Amniotic stem cell (primary cell): ENCODE measurements around the gene GPR156.
"Not testable (repeated sequence)": the region's sequence is repeated elsewhere in the genome, so short reads cannot be mapped to it uniquely, and the experiment has no call there.

Experiments used
- DNase-seq: peaks from one replicate; lab custom pipeline; 2025; lab: John Stamatoyannopoulos, UW

The GPR156 gene

DNA sequence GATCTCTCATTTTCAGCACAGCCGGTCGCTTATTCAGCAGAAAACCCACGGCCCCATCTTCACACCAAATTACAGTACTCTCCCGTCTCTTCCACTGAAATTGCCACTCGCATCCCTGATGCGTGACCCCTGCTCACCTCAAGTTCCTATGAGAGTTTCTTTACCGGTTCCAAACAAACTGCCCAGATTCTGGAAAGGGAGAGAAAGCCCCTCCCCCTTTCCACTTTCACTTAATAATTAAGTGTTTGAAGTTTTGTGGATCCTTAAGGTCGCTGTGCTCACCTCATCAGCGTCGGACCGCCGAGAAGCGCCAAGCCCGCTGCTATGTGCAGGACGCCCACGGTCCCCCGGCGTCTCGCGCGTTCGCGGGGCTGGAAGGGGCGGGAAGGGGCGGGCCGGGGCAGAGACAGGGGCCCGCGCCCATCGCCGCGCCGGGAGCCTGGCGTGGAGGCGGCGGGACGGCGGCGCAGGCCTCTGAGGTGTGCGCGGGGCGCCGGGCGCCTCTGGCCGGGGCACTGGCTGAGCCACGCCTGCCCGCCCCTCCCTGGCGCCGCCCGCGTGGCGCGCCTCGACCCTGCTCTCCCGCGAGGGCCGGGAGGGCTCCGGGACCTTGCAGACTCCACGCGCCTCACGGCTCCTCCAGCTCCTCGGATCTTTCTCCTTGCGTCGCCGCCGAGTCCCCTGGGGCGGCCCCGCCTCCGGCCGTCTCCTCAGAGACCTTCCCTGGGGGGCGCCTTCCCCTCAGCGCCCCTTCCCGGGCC, at the start of gene GPR156:
TSS of gene GPR156 (minus strand) at position 476 of the 761 bp plus-strand sequence. CDS start 41,124 bp downstream, outside the sequence.
- DNase-seq: no peak

GRCh38 chr3:120332646-120333045, 47.6 kb upstream of the GPR156 start:
- no peak for DNase-seq

GRCh38 chr3:120331076-120331475, 46.1 kb upstream of the GPR156 start:
- no peak for DNase-seq

GRCh38 chr3:120326784-120327183, 41.8 kb upstream of the GPR156 start:
- DNase-seq: no peak

GRCh38 chr3:120324190-120324589, 39.2 kb upstream of the GPR156 start:
- DNase-seq: no peak

DNA sequence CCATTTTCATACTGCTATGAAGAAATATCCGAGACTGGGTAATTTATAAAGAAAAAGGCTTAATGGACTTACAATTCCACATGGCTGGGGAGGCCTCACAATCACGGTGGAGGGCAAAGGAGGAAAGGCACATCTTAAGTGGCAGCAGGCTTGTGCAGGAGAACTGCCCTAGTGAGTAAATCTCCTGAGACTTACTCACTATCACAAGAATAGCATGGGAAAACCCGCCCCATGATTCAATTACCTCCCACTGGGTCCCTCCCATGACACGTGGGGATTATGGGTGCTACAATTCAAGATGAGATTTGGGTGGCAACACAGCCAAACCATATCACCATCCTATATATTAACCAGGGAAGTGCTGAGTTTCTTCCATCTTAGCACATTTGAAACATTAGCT, 38.7 kb upstream of the GPR156 start:
- not testable (repeated sequence) for DNase-seq

GRCh38 chr3:120311863-120312794, 27.1 kb upstream of the GPR156 start:
- DNase-seq: no peak

- no peak for DNase-seq
Measured at GRCh38 chr3:120306519-120307455, 21.8 kb upstream of the GPR156 start.

DNA sequence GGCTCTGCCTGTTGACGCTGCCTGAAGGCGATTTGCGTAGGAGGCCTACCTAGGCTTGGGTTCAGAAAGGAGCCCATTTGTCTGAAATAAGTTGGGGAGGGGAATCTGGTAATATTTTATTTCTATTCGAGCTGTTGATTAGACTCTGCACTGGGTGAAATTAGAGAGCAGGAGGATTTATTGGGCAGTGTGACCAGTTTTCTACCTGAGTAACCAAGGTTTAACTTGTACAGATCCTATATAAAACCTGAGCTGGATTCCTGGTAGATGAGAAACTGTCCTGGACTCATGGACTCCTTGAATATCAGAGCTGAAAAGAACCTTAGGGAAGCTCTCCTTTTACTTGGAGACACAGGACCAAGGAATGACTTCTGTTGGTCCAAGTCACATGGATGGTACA, 19.6 kb upstream of the GPR156 start:
- no peak for DNase-seq

DNA sequence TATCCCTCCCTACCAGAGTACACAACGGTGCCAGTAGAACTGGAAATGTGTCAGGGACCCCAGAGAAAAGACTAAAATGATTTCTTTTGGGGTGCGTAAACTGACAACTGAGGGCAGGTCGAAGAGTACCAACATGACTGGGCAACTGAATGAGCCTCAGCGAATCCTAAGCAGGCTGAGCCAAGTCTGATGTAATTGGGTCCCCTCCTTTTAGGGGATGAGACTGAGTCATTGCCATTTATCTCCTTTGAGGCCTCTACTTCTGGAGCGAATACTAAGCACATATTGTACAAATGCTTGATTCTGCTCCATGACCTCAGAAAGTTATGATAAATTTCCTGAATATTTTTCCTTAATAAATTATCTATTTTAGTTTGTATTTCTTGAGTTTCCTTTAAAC, 17.3 kb upstream of the GPR156 start:
- DNase-seq: no peak

DNA sequence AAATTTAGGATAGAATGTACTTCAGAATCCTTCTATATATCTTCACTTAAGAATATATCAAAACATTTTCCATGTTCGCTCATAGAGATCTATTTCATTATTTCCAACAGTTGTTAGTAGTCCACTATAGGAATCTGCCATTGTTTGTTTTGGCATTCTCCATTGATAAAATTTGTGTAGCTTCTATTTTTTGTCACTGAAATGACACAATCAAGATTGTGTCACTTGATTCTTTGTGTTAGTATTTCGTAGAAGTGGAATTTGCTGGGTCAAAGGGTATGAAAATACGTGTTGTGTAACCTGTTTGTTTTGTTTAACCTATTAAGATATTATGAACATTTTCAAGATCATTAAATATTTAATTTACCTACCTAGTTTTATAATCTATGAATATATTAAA, 15.9 kb upstream of the GPR156 start:
- no peak for DNase-seq

- no peak for DNase-seq
Measured at GRCh38 chr3:120299403-120299802, 14.4 kb upstream of the GPR156 start.

- DNase-seq: no peak
Measured at GRCh38 chr3:120298996-120299395, 14.0 kb upstream of the GPR156 start.

- DNase-seq: not testable (repeated sequence)
Measured at GRCh38 chr3:120291552-120291951, 6.5 kb upstream of the GPR156 start.

- DNase-seq: no peak
Measured at GRCh38 chr3:120289636-120290035, 4.6 kb upstream of the GPR156 start.

DNA sequence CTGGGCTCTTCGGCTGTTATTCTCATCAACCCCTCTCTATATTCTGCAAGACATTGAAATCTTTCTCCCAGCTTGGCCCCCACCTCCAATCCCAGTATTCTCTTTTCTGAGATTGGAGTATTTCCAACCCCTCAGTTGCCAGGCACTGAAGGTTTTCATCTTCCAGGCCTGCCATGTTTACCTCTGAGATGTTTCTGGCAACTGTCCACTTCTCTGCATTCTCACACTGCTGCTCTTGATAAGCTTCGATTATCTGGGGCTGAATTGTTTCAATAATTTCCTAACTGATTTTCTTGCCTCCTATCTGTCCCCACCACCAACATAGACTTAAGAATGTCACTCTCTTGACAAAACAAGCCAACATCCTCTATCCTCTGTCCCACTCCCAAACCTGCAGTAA, 1.4 kb upstream of the GPR156 start:
- DNase-seq: no peak

- no peak for DNase-seq
Measured at GRCh38 chr3:120285508-120285841, 453 bp upstream of the GPR156 start.

GRCh38 chr3:120281261-120281660, 3.8 kb downstream of the GPR156 start:
- no peak for DNase-seq

DNA sequence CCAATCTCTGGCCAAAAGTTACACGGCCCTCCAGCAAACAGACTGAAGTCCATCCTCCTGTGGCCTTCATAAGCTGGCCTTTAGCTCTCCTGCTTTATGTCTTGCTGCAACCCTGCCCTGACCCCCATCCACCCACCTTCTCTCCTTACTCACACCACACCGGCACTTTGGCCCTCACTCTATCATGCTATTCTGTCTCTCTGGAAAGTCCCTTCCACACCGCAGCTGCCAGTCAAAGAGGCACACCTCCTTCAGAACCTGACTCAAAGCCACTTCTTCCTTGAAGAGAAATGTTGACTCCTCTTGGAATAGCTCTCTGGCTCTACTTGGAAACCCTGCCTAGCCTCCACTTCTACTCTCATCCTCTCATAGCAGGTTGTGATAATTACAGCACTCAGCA, 4.5 kb downstream of the GPR156 start:
- no peak for DNase-seq

- DNase-seq: no peak
Measured at GRCh38 chr3:120280026-120280425, 5.0 kb downstream of the GPR156 start.

GRCh38 chr3:120276767-120277166, 8.3 kb downstream of the GPR156 start:
- no peak for DNase-seq

- no peak for DNase-seq
Measured at GRCh38 chr3:120275618-120276017, 9.4 kb downstream of the GPR156 start.
